Measurements from ENCODE around the gene MXRA7. TPM values are rescaled to one million over a fixed set of nuclear protein-coding genes. Genes with fewer than 3 reads are reported as not detected.
"Not testable (repeated sequence)": the region's sequence is repeated elsewhere in the genome, so short reads cannot be mapped to it uniquely, and the experiment has no call there.

MXRA7 gene
- total RNA-seq, 1 donor from 2014 or later: 5.8 TPM

- intact Hi-C loops (cut with micrococcal nuclease): loop anchor here (1.0 to 5.0 kb wide), 8 partner anchors 10 to 1396 kb away; partner anchors contain the start of genes JMJD6, METTL23, SEC14L1 and TMC8
Observed at GRCh38 chr17:76736349-76737081, 25.8 kb upstream of the MXRA7 start.

GRCh38 chr17:76735586-76736348 lies 25.0 kb upstream of the MXRA7 start:
- intact Hi-C loops (cut with micrococcal nuclease): loop anchor here (5.0 kb wide), 5 partner anchors 57 to 1397 kb away; partner anchors contain the start of genes SEC14L1, TMC8 and UBALD2

DNA sequence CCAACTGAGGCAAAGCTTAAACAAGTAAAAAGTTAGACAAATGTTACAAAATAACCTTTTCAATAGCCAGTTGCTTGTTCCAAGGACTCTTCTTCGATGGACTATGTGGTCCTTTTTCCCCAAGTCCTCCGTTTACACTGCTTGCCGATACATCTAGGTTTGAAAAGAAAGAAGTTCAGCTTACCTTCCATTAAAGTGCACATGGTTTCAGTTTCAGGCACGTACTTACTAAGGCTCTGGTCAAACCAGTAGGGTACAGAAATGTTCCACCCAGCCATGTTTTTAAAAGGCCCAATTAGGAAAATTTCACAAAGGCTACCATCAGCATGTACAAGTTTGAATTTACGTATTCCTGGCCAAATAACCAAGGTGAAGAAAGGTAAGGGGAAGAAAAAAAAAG lies 24.2 kb upstream of the MXRA7 start:
- intact Hi-C loops (cut with micrococcal nuclease): loop anchor here (5.0 kb wide), 5 partner anchors 57 to 1397 kb away; partner anchors contain the start of genes SEC14L1, TMC8 and UBALD2

GRCh38 chr17:76734080-76734840 lies 23.5 kb upstream of the MXRA7 start:
- intact Hi-C loops (cut with micrococcal nuclease): loop anchor here (5.0 kb wide), 1 partner anchor 718 kb away; no protein-coding TSS in a partner anchor

DNA sequence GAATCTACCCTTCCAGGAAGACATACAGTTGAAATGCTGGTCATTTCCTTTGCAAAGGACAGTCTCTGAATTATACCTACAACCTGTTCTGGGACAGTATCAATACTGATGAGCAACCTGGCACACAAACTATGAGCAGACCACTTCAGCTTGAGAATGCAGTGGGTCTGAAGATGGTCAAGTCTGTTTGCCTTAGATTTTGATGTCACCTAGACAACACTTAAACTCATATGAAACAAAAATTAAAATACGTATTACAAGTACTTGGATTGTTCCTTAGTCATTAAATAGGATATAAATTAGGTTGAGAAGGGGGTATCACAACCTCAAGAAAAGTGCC lies 22.8 kb upstream of the MXRA7 start:
- intact Hi-C loops (cut with micrococcal nuclease): loop anchor here (5.0 kb wide), 1 partner anchor 719 kb away; no protein-coding TSS in a partner anchor

GRCh38 chr17:76732734-76733617 lies 22.2 kb upstream of the MXRA7 start:
- intact Hi-C loops (cut with micrococcal nuclease): loop anchor here (5.0 kb wide), 1 partner anchor 719 kb away; no protein-coding TSS in a partner anchor

- intact Hi-C loops (cut with micrococcal nuclease): loop anchor here (5.0 kb wide), 1 partner anchor 720 kb away; no protein-coding TSS in a partner anchor
Observed at GRCh38 chr17:76731800-76732733, 21.3 kb upstream of the MXRA7 start.

DNA sequence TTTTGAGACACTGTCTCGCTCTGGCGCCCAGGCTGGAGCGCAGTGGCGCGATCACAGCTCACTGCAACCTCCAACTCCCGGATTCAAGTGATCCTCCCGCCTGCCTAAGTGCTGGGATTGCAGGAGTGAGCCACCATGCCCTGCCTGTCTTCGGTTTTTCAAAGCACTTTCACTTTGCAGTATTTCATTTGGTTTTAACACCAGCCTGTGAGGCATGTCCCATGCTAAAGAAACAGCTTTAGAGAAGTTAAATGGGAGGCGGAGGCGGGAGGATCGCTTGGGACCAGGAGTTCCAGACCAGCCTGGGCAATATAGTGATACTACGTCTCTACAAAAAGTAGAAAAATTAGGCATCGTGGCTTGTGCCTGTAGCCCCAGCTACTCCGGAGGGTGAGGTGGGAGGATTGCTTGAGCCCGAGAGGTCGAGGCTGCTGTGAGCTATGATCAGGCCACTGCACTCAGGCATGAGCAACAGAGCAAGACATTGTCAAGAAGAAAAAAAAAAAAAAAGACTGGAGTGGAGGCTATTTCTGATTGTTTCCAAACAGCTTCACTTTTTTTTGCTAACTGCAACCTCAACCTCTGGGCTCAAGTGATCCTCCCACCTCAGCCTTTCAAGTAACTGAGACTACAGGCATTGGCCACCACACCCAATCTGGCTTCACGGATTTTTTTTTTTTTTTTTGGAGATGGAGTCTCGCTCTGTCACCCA lies 17.1 kb upstream of the MXRA7 start:
- intact Hi-C loops (cut with micrococcal nuclease): loop anchor here (2.0 kb wide), 1 partner anchor 213 kb away; no protein-coding TSS in a partner anchor

GRCh38 chr17:76726776-76727718 lies 16.3 kb upstream of the MXRA7 start, which contains the start of gene METTL23:
METTL23 (plus strand) TSS chr17:76726839; CDS start chr17:76729711, 2,872 bp downstream.
- intact Hi-C loops (cut with micrococcal nuclease): loop anchor here (1.0 to 2.0 kb wide), 4 partner anchors 10 to 212 kb away; partner anchors contain the start of gene SRSF2

- intact Hi-C loops (cut with micrococcal nuclease): loop anchor here (1.0 to 2.0 kb wide), 4 partner anchors 11 to 212 kb away; partner anchors contain the start of gene SRSF2
Observed at GRCh38 chr17:76726231-76726775, 15.5 kb upstream of the MXRA7 start, which contains the start of gene JMJD6. JMJD6 (minus strand) TSS chr17:76726606; CDS start chr17:76726475, 131 bp downstream.

- intact Hi-C loops (cut with micrococcal nuclease): loop anchor here (1.0 to 2.0 kb wide), 4 partner anchors 10 to 211 kb away; partner anchors contain the start of gene SRSF2
Observed at GRCh38 chr17:76725580-76726230, 14.9 kb upstream of the MXRA7 start.

DNA sequence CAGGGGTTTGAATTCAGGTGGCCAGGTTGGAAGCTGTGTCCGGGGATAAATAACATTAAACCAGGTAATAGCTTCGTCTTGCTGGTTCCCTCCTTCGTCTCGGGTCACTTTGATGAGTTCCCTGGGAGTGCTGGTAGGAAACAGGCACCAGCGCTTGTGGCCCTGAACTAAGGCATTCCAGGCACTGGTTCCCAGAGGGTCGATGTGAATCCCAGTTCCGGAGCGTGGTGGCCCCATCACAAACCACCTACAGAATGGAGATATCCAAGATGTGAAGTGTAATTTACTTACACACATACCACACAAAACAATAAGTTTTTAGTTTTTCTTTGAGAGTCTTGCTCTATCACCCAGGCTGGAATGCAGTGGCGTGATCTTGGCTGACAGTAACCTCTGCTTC lies 13.0 kb upstream of the MXRA7 start:
- intact Hi-C loops (cut with micrococcal nuclease): no loop called here

DNA sequence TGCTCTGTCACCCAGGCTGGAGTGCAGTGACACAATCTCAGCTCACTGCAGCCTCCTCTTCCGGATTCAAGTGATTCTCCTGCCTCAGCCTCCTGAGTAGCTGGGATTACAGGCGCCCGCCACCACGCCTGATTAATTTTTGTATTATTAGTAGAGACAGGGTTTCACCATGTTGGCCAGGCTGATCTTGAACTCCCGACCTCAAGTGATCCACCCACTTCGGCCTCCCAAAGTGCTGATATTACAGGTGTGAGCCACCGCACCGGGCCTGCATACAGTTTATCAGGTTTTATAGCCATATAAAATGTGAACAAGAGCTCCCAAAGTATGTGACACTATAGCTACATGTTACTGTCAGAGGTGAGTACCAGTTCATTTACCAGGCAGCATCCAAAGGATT lies 12.2 kb upstream of the MXRA7 start:
- intact Hi-C loops (cut with micrococcal nuclease): not testable (repeated sequence)

GRCh38 chr17:76722279-76722678 lies 11.5 kb upstream of the MXRA7 start:
- intact Hi-C loops (cut with micrococcal nuclease): no loop called here

DNA sequence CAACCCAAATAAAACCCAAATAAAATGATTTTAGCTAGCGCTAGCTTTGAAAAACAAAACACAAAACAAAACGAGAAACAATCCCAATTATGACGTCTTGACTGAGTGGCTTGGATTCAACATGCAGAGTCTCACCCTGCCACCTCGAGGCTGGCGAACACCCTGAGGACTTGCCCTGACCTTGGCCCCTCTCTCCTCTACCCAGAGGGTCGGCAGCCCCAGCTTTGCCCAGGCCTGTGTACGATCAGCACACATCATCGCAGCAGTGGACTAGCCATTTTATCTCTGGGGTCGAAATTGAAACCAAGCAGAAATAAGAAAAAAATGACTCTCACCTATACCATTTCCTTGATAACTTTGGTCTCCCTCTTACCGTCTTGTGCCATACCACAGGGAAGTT lies 10.7 kb upstream of the MXRA7 start:
- intact Hi-C loops (cut with micrococcal nuclease): no loop called here

GRCh38 chr17:76720941-76721340 lies 10.2 kb upstream of the MXRA7 start:
- intact Hi-C loops (cut with micrococcal nuclease): no loop called here
